Activated CD8-positive, alpha-beta memory T cell treated with anti-CD3 and anti-CD28 coated beads, Interleukin-2, amount 50 U/mL, for 48 hours (primary cell): ENCODE results near the gene FAM118B.
"Not testable (repeated sequence)": the region's sequence is repeated elsewhere in the genome, so short reads cannot be mapped to it uniquely, and the experiment has no call there.

Experiments
- DNase-seq: peaks from one replicate; pipeline ENCODE4 v3.0.0-alpha.2; 2020

Gene FAM118B

DNA sequence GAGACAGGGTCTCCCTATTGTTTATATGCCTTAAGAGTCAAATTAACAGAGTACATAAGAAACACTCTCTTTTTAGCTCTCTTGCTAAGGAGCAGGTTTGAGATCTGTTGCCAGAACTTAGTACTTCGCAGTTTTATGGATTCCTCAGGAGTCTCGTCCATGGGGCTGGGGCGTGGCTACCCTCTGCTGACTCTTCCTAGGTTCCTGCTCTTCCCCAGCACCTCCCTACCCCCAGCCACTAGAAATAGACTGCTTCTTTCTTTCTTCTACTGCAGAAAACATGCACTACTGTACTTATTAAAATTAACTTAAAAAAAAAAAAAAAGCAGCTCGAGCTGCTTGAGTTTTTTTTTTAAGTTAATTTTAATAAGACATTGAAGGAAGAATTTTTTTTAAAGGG, 8.0 kb downstream of the FAM118B start:
- DNase-seq = no peak

DNA sequence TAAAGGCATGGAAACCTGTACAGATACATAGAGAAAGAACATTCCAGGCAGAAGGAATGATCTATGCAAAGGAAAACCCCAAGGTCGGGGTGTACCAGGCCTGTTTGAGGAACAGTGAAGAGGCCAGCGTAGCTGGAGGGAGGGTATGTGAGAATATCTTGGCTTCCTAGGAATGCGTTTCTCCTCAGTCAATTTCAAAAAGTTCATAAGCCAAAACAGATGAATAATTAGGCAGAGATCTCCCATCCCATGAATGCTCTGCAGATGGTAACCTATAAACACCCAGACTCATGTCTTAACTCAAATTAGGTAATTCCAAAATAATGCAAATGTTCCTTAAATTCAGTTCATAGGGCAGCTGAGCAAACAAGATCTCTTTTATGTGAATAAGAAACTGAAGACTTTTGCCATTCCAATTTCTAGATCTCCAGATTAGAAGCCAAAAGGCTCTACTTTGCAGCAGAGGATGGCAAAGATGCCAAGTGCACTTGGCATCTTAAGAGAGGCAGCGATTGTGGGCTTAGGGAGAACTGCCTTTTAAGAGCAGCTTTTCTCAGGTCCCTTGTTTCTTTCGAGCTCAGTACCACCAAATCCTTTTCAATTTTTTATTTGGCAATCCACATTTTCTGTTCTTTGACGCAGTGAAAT, 13.2 kb downstream of the FAM118B start:
- DNase-seq = no peak

DNA sequence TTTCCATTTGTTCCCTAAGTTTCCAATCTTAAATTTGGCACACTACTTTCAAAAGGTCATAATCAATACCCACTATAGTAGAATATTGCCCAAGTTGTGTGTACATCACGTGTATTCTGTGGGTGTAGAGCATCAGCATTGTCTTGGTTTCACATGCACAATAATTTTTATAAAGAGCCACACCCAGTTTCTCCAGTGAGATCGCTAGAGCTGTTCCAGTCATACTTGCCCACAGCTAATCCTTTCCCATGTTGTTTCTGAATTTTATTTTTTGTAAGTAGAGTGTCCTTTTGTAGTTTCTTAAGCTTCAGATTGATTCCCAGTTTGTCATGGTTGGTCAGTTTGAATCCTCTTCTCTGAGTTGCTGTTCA, 13.7 kb downstream of the FAM118B start:
- DNase-seq = no peak

DNA sequence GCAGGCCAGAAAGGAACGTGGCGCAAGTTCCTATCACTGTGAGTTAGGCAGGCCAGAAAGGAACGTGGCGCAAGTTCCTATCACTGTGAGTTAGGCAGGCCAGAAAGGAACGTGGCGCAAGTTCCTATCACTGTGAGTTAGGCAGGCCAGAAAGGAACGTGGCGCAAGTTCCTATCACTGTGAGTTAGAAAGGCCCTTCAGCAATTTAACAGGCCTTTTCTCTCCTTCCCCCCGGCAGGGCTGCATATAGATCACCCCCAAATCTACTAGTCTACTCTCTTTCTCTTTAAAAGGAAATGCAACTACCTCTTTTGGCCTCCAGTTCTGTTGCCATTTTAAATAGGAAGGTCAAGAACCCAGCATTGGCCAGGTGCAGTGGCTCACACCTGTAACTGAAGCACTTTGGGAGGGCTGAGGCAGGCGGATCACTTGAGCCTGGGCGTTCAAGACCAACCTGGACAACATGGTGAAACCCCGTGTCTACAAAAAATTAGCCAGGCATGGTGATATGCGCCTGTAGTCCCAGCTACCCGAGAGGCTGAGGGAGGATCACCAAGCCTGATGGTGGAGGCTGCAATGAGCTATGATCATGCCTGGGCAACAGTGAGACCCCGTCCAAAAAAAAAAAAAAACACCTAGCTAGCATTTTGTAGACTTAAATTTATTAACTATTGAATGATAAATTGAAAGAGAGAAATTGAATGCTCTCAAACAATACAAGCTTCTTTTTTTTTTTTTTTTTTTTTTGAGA, 14.9 kb downstream of the FAM118B start:
- no peak for DNase-seq

DNA sequence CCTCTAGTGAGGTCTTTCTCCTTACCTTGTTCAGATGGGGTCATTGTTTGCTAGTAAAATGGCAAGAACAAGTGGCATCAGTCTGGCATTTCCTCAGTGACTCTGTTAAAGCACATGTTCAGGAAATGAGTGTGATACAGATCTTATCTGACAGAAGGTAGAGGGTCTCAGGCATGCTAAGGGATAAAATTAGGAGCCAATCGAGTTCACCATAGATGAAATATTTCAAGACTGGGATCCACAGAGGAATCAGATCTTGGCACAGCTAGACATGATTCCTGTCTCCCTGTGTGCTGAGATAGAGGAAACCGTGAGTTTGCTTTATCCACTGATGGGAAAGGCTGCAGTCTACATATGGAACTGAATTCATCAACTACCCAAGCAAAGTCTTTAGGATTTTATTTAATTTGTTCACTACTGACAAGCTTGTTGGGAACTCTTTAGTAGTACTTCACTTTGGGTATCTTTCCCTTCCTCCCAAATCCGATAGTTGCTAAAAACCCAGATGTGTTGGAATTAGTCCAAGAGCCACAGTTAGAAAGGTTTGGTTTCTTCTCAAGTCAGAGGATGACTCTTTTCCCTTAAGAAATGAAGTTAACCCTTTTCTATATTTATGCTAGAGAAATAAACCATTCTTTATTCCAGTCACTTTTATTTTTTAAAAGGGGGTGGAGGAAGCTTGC, 18.4 kb downstream of the FAM118B start:
- DNase-seq = no peak

DNA sequence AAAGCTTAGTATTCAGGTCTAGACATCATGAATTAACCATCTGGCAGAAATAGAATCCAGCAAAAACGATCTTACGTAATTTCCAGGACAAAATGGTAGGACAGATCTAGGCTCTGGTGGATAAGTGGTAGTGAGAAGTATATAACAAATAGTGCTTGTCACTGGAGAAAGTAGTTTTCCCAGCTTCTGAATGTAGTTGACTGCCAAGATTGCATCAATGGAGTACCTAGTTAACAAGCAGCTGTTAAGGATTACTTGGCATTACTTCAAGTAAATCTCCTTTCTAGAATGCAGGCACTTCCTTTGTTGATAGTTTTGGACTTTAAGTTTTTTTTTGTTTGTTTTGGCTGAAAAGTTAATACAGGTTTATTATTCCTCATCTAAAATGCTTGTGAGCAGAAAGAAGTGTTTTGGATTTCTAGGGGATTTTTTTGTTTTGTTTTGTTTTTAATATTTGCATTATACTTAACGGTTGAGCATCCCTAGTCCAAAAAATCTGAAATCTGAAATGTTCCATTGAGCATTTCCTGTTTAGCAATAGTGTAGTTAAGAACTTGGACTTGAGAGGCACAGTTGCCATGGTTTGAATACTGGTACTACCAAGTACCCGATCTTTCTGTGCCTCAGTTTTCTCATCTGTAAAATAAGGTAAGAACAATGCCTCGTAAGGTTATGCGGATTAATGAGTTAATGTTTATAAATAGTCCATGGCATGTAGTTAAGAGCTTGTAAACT, 20.3 kb downstream of the FAM118B start:
- DNase-seq = no peak

DNA sequence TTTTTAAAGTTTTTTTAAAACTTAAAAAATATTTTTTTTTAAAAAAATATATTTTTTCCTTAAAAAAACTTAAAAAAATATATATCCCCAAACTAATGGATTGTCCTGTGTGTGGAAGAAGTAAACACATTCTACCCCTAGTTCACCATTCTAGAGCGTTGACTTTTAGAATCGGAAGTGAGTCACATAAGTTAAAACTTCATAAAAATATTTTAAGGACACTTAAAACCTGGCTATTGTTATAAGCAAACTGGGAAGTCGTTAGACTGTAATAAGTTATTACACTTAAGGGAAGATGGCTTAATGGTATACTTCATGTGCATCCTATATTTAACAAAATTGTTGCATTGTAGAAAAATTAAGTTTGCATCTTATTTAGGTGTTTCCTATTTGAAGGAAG, 21.1 kb downstream of the FAM118B start:
- no peak for DNase-seq

DNA sequence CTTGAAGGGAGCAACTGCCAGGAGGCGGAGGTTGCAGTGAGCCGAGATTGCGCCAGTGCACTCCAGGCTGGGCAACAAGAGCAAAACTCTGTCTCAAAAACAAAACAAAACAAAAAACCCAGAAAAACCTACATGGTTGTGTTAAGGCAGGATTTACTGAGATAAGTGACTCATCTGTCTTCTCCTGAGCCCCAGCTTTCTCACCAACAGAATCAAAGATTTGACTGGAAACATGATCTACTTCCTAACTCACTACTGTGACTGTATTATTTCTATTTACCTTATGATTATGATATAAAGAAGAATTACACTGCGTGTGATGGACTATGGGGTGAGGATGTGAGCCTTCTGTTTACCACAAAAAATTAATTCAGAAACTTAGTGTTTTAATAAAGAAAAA, 21.8 kb downstream of the FAM118B start:
- DNase-seq = no peak

DNA sequence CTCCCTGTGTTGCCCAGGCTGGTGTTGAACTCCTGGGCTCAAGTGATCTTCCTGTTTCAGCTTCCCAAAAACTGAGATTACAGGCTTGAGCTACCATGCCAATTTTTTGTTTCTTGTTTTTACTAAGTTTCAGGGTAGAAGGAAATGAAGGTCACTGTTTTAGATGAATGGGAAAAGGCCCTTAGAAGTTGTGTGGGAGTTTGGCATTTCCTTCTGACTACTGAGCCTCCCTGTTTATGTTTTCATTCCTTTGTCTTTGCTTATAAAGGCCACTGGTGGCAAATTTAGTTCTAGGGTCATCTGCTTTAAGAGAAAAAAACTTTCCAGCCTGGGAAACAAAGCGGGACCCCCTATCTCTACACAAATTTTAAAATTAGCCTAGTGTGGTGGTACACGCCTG, 35.1 kb downstream of the FAM118B start:
- DNase-seq = no peak

DNA sequence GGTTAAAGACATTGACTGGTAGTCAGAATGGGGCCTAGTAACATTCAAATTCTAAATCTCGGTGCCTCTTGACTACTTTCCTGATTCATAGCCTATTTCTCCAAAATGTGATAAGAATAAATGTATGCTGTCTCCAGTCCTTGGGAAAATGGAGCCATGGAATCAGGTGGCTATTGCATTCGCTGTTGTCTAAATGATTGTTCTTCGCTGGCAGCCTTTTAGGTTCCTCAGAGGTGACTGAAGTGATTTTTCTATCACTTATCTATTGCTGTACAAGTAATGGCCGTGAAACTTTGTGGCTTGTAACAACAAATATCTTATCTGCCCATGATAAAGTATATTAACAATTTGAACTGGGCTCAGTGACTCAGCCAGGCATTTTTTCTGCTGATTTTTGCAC, 41.7 kb downstream of the FAM118B start:
- no peak for DNase-seq

DNA sequence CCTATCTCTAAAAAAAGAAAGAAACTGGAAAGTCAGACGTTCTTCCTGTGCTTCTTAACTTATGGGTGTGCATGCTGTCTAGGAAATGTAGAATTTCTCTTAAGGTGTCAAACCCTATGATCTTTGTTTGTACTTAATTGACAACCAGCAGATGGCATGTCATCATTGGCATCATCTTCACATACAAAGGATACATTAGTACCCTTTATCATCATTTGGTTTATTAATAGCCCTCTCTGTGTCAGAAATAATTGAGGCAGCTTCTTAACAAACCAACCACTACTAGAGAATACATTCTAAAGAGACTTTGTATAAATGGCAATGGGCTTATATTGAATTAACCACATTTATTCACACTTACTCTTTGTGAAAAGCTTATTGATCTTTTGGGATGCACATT, 43.2 kb downstream of the FAM118B start:
- DNase-seq = no peak

DNA sequence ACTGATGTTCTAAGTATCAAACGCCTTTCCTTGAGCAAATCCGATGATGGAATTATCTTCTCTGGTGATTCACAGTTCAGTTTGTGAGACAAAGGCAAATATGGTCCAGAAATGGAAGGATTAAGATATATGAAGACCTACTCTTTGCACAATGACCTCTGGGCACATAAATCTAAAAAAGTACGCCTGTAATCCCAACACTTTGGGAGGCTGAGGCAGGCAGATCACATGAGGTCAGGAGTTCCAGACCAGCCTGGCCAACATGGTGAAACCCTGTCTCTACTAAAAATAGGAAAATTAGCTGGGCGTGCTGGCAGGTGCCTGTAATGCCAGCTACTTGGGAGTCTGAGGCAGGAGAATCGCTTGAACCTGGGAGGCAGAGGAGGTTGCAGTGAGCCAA, 43.9 kb downstream of the FAM118B start:
- DNase-seq = not testable (repeated sequence)

DNA sequence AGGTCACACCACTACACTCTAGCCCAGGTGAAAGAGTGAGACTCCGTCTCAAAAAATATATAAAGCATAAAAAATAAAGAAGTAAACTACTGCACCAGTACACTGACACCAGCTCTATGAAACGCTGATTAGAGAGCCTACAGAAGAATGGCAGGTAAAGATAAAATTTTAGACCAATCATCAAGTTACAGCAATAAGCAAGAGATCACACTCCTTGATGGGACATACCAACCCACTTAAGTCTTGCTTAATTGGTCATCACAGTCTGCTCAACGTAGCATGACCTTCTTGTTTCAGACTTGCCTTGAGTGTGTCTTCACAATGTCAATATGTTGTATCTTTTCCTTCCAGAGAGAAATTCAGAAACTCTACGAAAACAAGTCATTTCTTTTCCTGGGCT, 44.6 kb downstream of the FAM118B start:
- DNase-seq = no peak

DNA sequence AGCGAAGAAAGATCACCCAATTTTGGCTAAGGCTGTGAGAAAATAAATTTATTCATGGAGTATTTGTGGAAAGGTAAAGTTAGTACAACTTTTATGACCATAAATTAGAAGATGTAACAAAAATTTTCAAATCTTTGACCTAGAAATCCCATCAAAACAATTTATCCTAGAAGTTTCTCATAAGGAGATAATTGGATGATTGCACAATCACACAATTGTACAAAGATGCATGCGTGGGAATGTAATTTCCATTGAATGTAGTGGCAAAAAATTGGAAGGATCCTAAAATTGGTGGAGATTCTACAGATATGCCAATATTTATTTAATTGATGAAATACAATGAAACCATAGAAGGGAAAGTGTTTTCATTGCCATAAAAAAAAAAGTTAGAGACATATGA, 45.6 kb downstream of the FAM118B start:
- no peak for DNase-seq

DNA sequence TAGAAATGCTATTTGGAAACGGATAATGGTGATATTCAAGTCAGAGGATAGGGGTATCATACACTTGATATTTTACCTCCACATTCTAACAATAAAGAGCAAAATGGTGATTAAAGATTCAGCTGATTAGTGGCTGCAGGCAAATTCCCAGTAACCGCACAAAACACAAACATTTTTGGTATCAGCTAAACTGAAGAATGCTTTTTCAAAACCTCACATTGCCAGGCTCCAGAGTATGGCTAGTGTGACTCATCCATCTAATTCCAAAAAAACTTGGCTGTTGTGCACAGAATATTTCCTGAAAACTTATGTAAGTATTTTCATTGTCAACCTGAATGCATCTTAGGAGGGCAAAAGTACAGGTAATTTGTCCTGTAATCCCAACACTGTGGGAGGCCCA, 46.2 kb downstream of the FAM118B start:
- no peak for DNase-seq

DNA sequence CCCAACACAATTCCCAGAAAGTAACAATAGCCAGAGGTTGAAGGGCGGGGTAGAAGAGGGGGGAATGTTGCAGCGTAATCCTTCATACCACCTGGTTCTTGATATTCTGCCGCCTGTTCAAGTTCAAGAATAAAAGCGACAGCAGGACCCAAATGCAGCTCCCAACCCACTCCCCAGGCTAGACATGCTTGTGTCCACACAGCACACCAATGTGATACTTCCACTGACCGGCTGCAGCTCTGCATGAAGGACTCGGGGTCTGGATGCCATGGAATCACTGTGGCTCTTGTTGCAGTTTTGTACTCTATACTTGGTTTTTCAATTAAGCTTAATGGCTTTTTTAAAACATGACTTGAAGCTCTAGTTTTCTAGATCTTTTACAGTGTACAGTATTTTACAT, 50.6 kb downstream of the FAM118B start:
- DNase-seq = no peak

DNA sequence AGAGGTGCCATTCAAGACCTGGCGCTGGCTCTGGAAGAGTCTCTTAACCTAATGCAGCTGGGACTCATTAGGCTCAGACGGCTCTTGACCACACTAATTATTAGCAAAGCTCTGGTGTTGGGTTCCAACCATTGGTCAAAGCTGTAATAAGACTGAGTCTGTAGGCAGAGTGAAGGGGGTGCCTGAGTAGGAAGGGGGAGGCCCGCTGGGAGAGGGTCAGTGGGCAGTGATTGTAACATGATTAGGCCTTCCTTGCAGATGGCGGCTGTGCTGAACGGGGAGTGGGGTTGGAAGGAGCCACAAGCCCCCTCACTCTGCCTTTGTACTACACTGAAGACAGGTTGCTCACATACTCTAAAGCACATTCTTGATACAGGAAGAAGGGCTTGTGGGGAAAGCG, 51.9 kb downstream of the FAM118B start:
- DNase-seq = no peak

DNA sequence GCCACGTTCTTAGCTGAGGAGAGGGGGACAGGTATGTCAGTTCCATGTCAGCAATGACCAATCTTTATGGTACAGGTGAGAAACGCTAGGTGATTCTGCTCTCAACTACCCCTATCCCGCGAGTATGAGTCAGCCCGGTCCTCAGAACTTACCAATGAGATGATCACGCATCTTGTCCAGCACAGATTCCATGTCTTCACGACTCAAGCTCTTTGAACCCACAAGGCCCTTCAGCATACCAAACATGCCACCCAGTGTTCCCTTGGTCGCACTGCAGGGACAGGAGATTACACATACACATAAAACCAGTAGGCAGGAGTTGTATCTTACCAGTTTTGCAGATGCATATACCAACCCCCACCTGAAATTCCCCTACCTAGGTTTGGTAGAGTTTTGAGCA, 54.2 kb downstream of the FAM118B start:
- no peak for DNase-seq

DNA sequence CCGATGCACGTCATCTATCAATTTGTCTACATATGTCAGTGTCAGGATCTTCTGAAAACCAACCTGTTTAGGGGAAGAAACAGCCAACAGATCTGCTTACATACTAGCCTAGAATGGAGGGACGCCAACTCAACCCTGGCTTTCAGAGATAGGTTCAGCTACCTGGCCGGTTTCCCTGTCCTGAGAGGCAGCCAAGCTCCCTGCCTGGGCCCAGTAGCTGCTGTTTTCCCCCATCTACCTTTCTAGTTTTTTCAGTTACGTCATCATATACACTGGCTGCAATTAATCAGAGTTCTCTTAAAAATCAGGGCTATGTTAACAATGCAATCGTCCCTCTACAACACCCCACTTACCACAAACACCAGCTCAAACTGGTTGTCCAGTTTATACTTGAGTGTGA, 56.1 kb downstream of the FAM118B start:
- DNase-seq = no peak

DNA sequence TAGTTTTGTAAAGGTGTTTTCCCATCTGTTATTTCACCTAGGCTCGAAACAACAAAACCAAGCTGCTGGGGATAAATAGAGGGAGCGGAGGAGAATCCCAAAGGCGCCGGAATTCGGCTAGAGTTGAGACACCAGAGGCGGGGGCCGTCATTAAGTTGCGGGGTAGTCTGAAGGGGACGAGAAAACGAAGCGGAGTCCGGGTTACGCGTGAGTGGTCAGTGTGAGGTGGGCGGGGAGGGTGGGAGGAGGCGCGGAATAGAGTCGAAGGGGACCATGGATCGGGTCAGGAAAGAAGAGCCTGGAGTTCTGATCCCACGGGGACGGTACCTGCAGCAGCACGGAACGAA, 56.8 kb downstream of the FAM118B start:
- no peak for DNase-seq

DNA sequence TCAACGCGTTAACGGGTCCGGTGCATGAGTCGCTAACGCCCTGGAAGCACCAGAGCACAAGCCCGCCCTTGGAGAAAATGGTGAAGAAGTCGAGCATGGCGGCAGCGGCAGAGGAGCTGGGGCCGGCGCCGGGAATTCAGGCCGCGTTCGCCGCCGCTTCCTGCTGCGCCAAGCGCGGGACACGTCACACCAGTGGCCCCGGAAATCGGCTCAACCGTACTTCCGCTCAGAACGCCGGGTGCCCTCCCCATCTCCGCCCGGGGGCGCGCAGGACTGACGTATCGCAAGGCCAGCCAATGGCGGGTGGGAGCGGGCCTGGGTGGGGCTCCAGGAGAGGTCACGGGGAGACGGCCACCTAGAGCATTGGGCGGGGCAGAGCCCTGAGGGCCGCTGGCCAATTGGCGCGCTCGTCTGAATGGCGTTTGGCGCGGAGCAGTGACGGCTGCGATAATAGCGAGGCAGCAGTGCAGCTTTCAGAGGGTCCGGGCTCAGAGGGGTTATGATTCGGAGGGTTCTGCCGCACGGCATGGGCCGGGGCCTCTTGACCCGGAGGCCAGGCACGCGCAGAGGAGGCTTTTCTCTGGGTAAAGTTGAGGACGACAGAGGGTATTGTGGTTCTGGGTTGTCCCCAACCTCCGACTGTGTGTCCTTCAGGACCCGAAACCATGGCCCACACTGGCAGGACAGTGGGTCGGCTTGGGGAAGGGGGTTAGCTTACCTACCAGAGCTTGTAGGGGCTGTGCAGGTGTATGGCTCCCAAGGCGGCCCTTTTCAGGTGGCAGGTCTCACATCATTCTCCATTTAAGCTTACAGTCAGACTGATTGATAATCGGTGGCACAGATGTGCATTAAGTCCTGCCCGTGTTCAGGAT, 57.4 kb downstream of the FAM118B start, which contains the start of the genes FOXRED1 and SRPRA:
Gene FOXRED1 (plus strand): TSS at position 447 of the 872 bp plus-strand sequence. CDS start 53 bp downstream, at position 500.
Gene SRPRA (minus strand): TSS at position 188 of the 872 bp plus-strand sequence. CDS start 91 bp downstream, at position 97.
- DNase-seq = peak; percentile 99

DNA sequence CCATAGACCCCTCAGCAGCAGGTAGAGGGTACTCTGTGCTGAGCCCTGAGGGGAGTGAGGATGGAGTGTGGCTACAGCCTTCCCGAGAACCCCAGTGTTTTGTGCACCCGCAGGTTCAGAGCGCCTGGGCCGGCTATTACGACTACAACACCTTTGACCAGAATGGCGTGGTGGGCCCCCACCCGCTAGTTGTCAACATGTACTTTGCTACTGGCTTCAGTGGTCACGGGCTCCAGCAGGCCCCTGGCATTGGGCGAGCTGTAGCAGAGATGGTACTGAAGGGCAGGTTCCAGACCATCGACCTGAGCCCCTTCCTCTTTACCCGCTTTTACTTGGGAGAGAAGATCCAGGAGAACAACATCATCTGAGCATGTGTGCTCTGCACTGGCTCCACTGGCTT, 65.7 kb downstream of the FAM118B start:
- DNase-seq = no peak
